HCT116 (cell line): ENCODE measurements around the gene TUBA3E. TPM values are rescaled to one million over a fixed set of nuclear protein-coding genes. Genes with fewer than 3 reads are reported as not detected.

Experiments used
- ATAC-seq: fragments of 200-7000 bp; cut with Tn5 transposase; 2 replicates; pipeline ENCODE4 v1.9.1; 2020; ENCODE audit warnings: mild to moderate bottlenecking, moderate library complexity
- BruUV-seq: library from RNA; stranded (reverse); fragments of 400-500 nt; replicated peaks from 2 replicates; lab custom pipeline; 2021; lab: Mats Ljungman, UMichigan
- CTCF ChIA-PET: fragments of 300-600 bp; sonication (Branson Sonifier 250); formaldehyde crosslinking; loops from one replicate; lab custom pipeline; 2021; ENCODE audit warnings: antibody characterized with exemption; lab: Charles Lee
- POLR2A ChIA-PET: fragments of 300-600, 350-600 bp; sonication (Branson Sonifier 250); formaldehyde crosslinking; loops from one replicate; lab custom pipeline; 2021; ENCODE audit warnings: antibody characterized with exemption; lab: Charles Lee
- RAD21 ChIA-PET, 2 experiments: fragments of 300-600 bp; sonication (Branson Sonifier 250); formaldehyde crosslinking; loops; one replicate each; lab custom pipeline; 2023; ENCODE audit warnings: low total read pairs in 2 of 2; ENCODE audit not compliant: uncharacterized antibody in 2 of 2, unreplicated experiment in 2 of 2, low non-redundant PET in 1 of 2; lab: Charles Lee
- DNase-seq: peaks from one replicate; pipeline ENCODE4 v3.0.0-alpha.2; 2010; ENCODE audit warnings: low read depth, low spot score
- H2AFZ ChIP-seq: fragments of 200-600 bp; shearing (Covaris generic), sonication (generic); 2 replicates; pipeline ENCODE4 v1.6.1; 2017; ENCODE audit warnings: low read depth, mixed run types, mixed read lengths, antibody characterized with exemption, low read length; ENCODE audit not compliant: poor library complexity, severe bottlenecking
- H3K27ac ChIP-seq: 2 replicates; pipeline ENCODE4 v1.5.1; 2012; ENCODE audit warnings: low read depth, low read length
- H3K27me3 ChIP-seq: fragments of 200-600 bp; sonication (generic); 2 replicates; pipeline ENCODE4 v1.6.1; 2016; ENCODE audit warnings: mixed run types, low read length, mixed read lengths; ENCODE audit not compliant: insufficient read depth
- H3K36me3 ChIP-seq, 2 experiments: fragments of 200-500 bp in 1 of 2; fragments of 200-600 bp in 1 of 2; sonication (Bioruptor generic) in 1 of 2; sonication (generic) in 1 of 2; 2 replicates each; pipeline versions ENCODE4 v1.5.1 to v1.6.1; 2014 to 2016; ENCODE audit warnings: low read length in 2 of 2, inconsistent platforms in 1 of 2, mixed read lengths in 1 of 2, mixed run types in 1 of 2; ENCODE audit not compliant: insufficient read depth in 2 of 2, control insufficient read depth in 1 of 2
- H3K4me1 ChIP-seq, 2 experiments: fragments of 200-600 bp in 1 of 2; sonication (generic) in 1 of 2; 2 replicates each; pipeline versions ENCODE4 v1.5.1 to v1.6.1; 2012 to 2017; ENCODE audit warnings: low read length in 2 of 2, inconsistent platforms in 1 of 2, mild to moderate bottlenecking in 1 of 2, mixed read lengths in 1 of 2, mixed run types in 1 of 2, moderate library complexity in 1 of 2; ENCODE audit not compliant: insufficient read depth in 2 of 2, control insufficient read depth in 1 of 2
- H3K4me2 ChIP-seq: fragments of 200-600 bp; sonication (generic); 2 replicates; pipeline ENCODE4 v1.6.1; 2017; ENCODE audit warnings: mixed run types, low read length, mixed read lengths
- H3K4me3 ChIP-seq, 2 experiments: fragments of 200-600 bp in 1 of 2; sonication (generic) in 1 of 2; replicated peaks in 1 of 2; 2 replicates each; pipeline ENCODE4 v1.5.1; 2011 to 2016; ENCODE audit warnings: low read length in 2 of 2, control low read depth in 1 of 2, low read depth in 1 of 2, mild to moderate bottlenecking in 1 of 2, mixed read lengths in 1 of 2, mixed run types in 1 of 2
- H3K79me2 ChIP-seq: fragments of 200-600 bp; sonication (generic); 2 replicates; pipeline ENCODE4 v1.6.1; 2017; ENCODE audit warnings: mild to moderate bottlenecking, mixed run types, low read length, moderate library complexity, mixed read lengths; ENCODE audit not compliant: insufficient read depth
- H3K9ac ChIP-seq: fragments of 200-600 bp; sonication (generic); 2 replicates; pipeline ENCODE4 v1.6.1; 2016; ENCODE audit warnings: low read length, mixed read lengths
- H3K9me2 ChIP-seq: fragments of 200-600 bp; sonication (generic), shearing (Covaris generic); 2 replicates; pipeline ENCODE4 v1.6.1; 2017; ENCODE audit warnings: mixed run types, mild to moderate bottlenecking, moderate library complexity; ENCODE audit not compliant: insufficient read depth
- H3K9me3 ChIP-seq, 2 experiments: fragments of 200-500 bp in 1 of 2; fragments of 200-600 bp in 1 of 2; sonication (Bioruptor generic) in 1 of 2; sonication (generic) in 1 of 2; 2 replicates each; pipeline ENCODE4 v1.6.1; 2014 to 2017; ENCODE audit warnings: low read length in 2 of 2, mixed read lengths in 2 of 2, inconsistent platforms in 1 of 2, low read depth in 1 of 2, mild to moderate bottlenecking in 1 of 2, mixed run types in 1 of 2, moderate library complexity in 1 of 2; ENCODE audit not compliant: control insufficient read depth in 1 of 2, insufficient read depth in 1 of 2
- H4K20me1 ChIP-seq: fragments of 200-600 bp; sonication (generic), shearing (Covaris generic); 2 replicates; pipeline ENCODE4 v1.6.1; 2017; ENCODE audit warnings: mixed run types, mild to moderate bottlenecking, moderate library complexity; ENCODE audit not compliant: insufficient read depth
- CBX3 ChIP-seq: IDR thresholded peaks from 2 replicates; pipeline ENCODE4 v1.6.1; 2012; ENCODE audit warnings: low read depth
- CEBPB ChIP-seq: IDR thresholded peaks from 2 replicates; pipeline ENCODE4 v1.6.1; 2012; ENCODE audit warnings: low read depth
- EGR1 ChIP-seq: IDR thresholded peaks from 2 replicates; pipeline ENCODE4 v1.6.1; 2012; ENCODE audit warnings: low read depth
- ELF1 ChIP-seq: IDR thresholded peaks from 2 replicates; pipeline ENCODE4 v1.6.1; 2012; ENCODE audit warnings: low read depth, borderline replicate concordance
- EZH2 ChIP-seq: fragments of 200-600 bp; sonication (generic); IDR thresholded peaks from 2 replicates; pipeline ENCODE4 v1.6.1; 2017; ENCODE audit warnings: antibody characterized with exemption, mixed run types
- EZH2phosphoT487 ChIP-seq: fragments of 200-600 bp; IDR thresholded peaks from 2 replicates; pipeline ENCODE4 v1.6.1; 2018; ENCODE audit warnings: antibody characterized with exemption, borderline replicate concordance
- FOSL1 ChIP-seq: IDR thresholded peaks from 2 replicates; pipeline ENCODE4 v1.6.1; 2012; ENCODE audit warnings: low read depth
- JUND ChIP-seq: IDR thresholded peaks from 2 replicates; pipeline ENCODE4 v1.6.1; 2012
- POLR2A ChIP-seq: IDR thresholded peaks from 2 replicates; pipeline ENCODE4 v1.7.0; 2011; ENCODE audit warnings: borderline replicate concordance; ENCODE audit not compliant: insufficient read depth, insufficient read length; ENCODE audit errors: extremely low read depth
- POLR2AphosphoS5 ChIP-seq: IDR thresholded peaks from 2 replicates; pipeline ENCODE4 v1.6.1; 2011; ENCODE audit warnings: mild to moderate bottlenecking, low read depth, low read length, moderate library complexity
- RAD21 ChIP-seq: IDR thresholded peaks from 2 replicates; pipeline ENCODE4 v1.6.1; 2012; ENCODE audit warnings: low read depth, mild to moderate bottlenecking
- REST ChIP-seq: IDR thresholded peaks from 2 replicates; pipeline ENCODE4 v1.6.1; 2012; ENCODE audit warnings: low read depth
- SIN3A ChIP-seq: IDR thresholded peaks from 2 replicates; pipeline ENCODE4 v1.6.1; 2012; ENCODE audit warnings: low read depth
- SP1 ChIP-seq: IDR thresholded peaks from 2 replicates; pipeline ENCODE4 v1.6.1; 2012; ENCODE audit warnings: low read depth
- SRF ChIP-seq: IDR thresholded peaks from 2 replicates; pipeline ENCODE4 v1.6.1; 2012; ENCODE audit warnings: low read depth
- TCF7L2 ChIP-seq: IDR thresholded peaks from 2 replicates; pipeline ENCODE4 v1.7.0; 2011; ENCODE audit warnings: borderline replicate concordance, inconsistent platforms; ENCODE audit not compliant: insufficient read depth, insufficient read length; ENCODE audit errors: extremely low read depth
- YY1 ChIP-seq: IDR thresholded peaks from 2 replicates; pipeline ENCODE4 v1.6.1; 2011; ENCODE audit warnings: low read length, low read depth, moderate library complexity, mild to moderate bottlenecking; ENCODE audit not compliant: insufficient replicate concordance; ENCODE audit errors: extremely low read depth
- intact Hi-C: fragments of 100-400 bp; cut with micrococcal nuclease; formaldehyde crosslinking; loops from 2 replicates; pipeline ENCODE4 v1.10.0; 2022
- total RNA-seq: library from RNA; stranded (reverse); gene quantifications from one replicate; pipeline ENCODE4 v1.2.1, GENCODE V29; 2021; ENCODE audit not compliant: unreplicated experiment
- TF ChIP-seq, protein P1 (sequence below), 3 experiments: fragments of 200-600 bp in 1 of 3; sonication (generic) in 1 of 3; IDR thresholded peaks in 2 of 3; conservative IDR thresholded peaks in 1 of 3; 2 replicates each; pipeline ENCODE4 v1.5.1; 2012 to 2017; ENCODE audit warnings: low read depth in 2 of 3, low read length in 2 of 3, antibody characterized with exemption in 1 of 3, borderline replicate concordance in 1 of 3, control low read depth in 1 of 3, mild to moderate bottlenecking in 1 of 3, mixed read lengths in 1 of 3, mixed run types in 1 of 3, moderate library complexity in 1 of 3; ENCODE audit not compliant: insufficient read depth in 1 of 3
- TF ChIP-seq, protein P2 (sequence below): IDR thresholded peaks from 2 replicates; pipeline ENCODE4 v1.6.1; 2011; ENCODE audit warnings: mild to moderate bottlenecking, low read length, moderate library complexity; ENCODE audit not compliant: insufficient replicate concordance; ENCODE audit errors: extremely low read depth

TUBA3E gene
- total RNA-seq, 1 experiment from 2014 or later: not detected

DNA sequence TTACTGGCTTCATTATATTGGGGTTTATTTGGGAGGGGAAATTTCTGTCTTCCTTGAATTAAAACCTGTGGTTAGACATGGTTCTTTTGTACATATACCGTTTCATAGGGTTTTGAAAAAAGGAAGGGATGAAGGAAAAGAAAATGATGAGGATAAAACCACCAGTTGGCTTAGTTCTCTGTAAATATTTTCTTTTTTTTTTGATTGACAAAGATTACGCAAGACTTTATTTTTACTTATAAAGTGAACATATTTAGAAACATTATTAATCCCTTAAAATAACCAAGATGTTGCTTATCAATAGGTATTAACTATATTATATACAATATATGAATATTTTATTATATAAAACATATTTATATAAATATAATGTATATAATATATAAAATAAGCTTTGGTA is 45.1 kb upstream of the TUBA3E start:
- no peaks in the 10 kb centered on the region for H3K9me3 ChIP-seq
- ATAC-seq (no peak), DNase-seq (no peak)
- H3K4me3 ChIP-seq: no peak overlapping the region
- ChIA-PET RAD21 (no interaction called here), CTCF (no interaction called here), POLR2A (no interaction called here)
- no peak for TF ChIP-seq SIN3A
- no peak for TF ChIP-seq POLR2AphosphoS5
- no peak for TF ChIP-seq ELF1
- no peak for TF ChIP-seq JUND
- no peak for TF ChIP-seq FOSL1
- no peak for TF ChIP-seq RAD21
- no peak for TF ChIP-seq CBX3
- TF ChIP-seq SRF: no peak
- no peak for TF ChIP-seq SP1
- TF ChIP-seq CEBPB: no peak
- no peak for TF ChIP-seq REST
- no peak for TF ChIP-seq EZH2phosphoT487
- no peak for TF ChIP-seq EZH2
- TF ChIP-seq, protein P1, sequence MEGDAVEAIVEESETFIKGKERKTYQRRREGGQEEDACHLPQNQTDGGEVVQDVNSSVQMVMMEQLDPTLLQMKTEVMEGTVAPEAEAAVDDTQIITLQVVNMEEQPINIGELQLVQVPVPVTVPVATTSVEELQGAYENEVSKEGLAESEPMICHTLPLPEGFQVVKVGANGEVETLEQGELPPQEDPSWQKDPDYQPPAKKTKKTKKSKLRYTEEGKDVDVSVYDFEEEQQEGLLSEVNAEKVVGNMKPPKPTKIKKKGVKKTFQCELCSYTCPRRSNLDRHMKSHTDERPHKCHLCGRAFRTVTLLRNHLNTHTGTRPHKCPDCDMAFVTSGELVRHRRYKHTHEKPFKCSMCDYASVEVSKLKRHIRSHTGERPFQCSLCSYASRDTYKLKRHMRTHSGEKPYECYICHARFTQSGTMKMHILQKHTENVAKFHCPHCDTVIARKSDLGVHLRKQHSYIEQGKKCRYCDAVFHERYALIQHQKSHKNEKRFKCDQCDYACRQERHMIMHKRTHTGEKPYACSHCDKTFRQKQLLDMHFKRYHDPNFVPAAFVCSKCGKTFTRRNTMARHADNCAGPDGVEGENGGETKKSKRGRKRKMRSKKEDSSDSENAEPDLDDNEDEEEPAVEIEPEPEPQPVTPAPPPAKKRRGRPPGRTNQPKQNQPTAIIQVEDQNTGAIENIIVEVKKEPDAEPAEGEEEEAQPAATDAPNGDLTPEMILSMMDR (IDR thresholded peaks at IDR 0.05 in 2 of 3, conservative IDR thresholded peaks at IDR 0.05 in 1 of 3; ENCODE audit: borderline replicate concordance in 1 of 3, insufficient read depth in 1 of 3, low read depth in 2 of 3, low read length in 2 of 3): no peak
- TF ChIP-seq POLR2A: no peak
- no peak for TF ChIP-seq TCF7L2
- TF ChIP-seq, protein P2, sequence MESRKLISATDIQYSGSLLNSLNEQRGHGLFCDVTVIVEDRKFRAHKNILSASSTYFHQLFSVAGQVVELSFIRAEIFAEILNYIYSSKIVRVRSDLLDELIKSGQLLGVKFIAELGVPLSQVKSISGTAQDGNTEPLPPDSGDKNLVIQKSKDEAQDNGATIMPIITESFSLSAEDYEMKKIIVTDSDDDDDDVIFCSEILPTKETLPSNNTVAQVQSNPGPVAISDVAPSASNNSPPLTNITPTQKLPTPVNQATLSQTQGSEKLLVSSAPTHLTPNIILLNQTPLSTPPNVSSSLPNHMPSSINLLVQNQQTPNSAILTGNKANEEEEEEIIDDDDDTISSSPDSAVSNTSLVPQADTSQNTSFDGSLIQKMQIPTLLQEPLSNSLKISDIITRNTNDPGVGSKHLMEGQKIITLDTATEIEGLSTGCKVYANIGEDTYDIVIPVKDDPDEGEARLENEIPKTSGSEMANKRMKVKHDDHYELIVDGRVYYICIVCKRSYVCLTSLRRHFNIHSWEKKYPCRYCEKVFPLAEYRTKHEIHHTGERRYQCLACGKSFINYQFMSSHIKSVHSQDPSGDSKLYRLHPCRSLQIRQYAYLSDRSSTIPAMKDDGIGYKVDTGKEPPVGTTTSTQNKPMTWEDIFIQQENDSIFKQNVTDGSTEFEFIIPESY: no peak
- no peak for TF ChIP-seq YY1
- TF ChIP-seq EGR1: no peak
- intact Hi-C loops: loop anchor here (5.0 kb wide), 1 partner anchor 61 kb away; the partner anchor contains the start of genes MZT2B and SMPD4
- no TSS peak for BruUV-seq
- no peaks in the 10 kb centered on the region for H4K20me1 ChIP-seq
- no peak overlapping the region for H3K27ac ChIP-seq
- H3K79me2 ChIP-seq: no peaks in the 10 kb centered on the region
- H3K36me3 ChIP-seq: no peaks in the 10 kb centered on the region
- no peak overlapping the region for H3K4me2 ChIP-seq
- no peaks in the 10 kb centered on the region for H3K27me3 ChIP-seq
- peaks cover 11 to 23% of the 10 kb centered on the region in 2 experiments for H3K4me1 ChIP-seq
- H3K9ac ChIP-seq: no peak overlapping the region
- no peaks in the 10 kb centered on the region for H3K9me2 ChIP-seq
- H2AFZ ChIP-seq: no peak overlapping the region
